HCT116 (cell line): ENCODE measurements around the gene BNIP1. TPM values are rescaled to one million over a fixed set of nuclear protein-coding genes. Genes with fewer than 3 reads are reported as not detected.

ENCODE experiments used
- ATAC-seq: fragments of 200-7000 bp; cut with Tn5 transposase; 2 replicates; pipeline ENCODE4 v1.9.1; 2020; ENCODE audit warnings: mild to moderate bottlenecking, moderate library complexity
- BruUV-seq: library from RNA; stranded (reverse); fragments of 400-500 nt; replicated peaks from 2 replicates; lab custom pipeline; 2021; lab: Mats Ljungman, UMichigan
- CTCF ChIA-PET: fragments of 300-600 bp; sonication (Branson Sonifier 250); formaldehyde crosslinking; loops from one replicate; lab custom pipeline; 2021; ENCODE audit warnings: antibody characterized with exemption; lab: Charles Lee
- POLR2A ChIA-PET: fragments of 300-600, 350-600 bp; sonication (Branson Sonifier 250); formaldehyde crosslinking; loops from one replicate; lab custom pipeline; 2021; ENCODE audit warnings: antibody characterized with exemption; lab: Charles Lee
- RAD21 ChIA-PET, 2 experiments: fragments of 300-600 bp; sonication (Branson Sonifier 250); formaldehyde crosslinking; loops; one replicate each; lab custom pipeline; 2023; ENCODE audit warnings: low total read pairs in 2 of 2; ENCODE audit not compliant: uncharacterized antibody in 2 of 2, unreplicated experiment in 2 of 2, low non-redundant PET in 1 of 2; lab: Charles Lee
- DNase-seq: peaks from one replicate; pipeline ENCODE4 v3.0.0-alpha.2; 2010; ENCODE audit warnings: low read depth, low spot score
- H2AFZ ChIP-seq: fragments of 200-600 bp; shearing (Covaris generic), sonication (generic); 2 replicates; pipeline ENCODE4 v1.6.1; 2017; ENCODE audit warnings: low read depth, mixed run types, mixed read lengths, antibody characterized with exemption, low read length; ENCODE audit not compliant: poor library complexity, severe bottlenecking
- H3K27ac ChIP-seq: 2 replicates; pipeline ENCODE4 v1.5.1; 2012; ENCODE audit warnings: low read depth, low read length
- H3K27me3 ChIP-seq: fragments of 200-600 bp; sonication (generic); 2 replicates; pipeline ENCODE4 v1.6.1; 2016; ENCODE audit warnings: mixed run types, low read length, mixed read lengths; ENCODE audit not compliant: insufficient read depth
- H3K36me3 ChIP-seq, 2 experiments: fragments of 200-500 bp in 1 of 2; fragments of 200-600 bp in 1 of 2; sonication (Bioruptor generic) in 1 of 2; sonication (generic) in 1 of 2; 2 replicates each; pipeline versions ENCODE4 v1.5.1 to v1.6.1; 2014 to 2016; ENCODE audit warnings: low read length in 2 of 2, inconsistent platforms in 1 of 2, mixed read lengths in 1 of 2, mixed run types in 1 of 2; ENCODE audit not compliant: insufficient read depth in 2 of 2, control insufficient read depth in 1 of 2
- H3K4me1 ChIP-seq, 2 experiments: fragments of 200-600 bp in 1 of 2; sonication (generic) in 1 of 2; 2 replicates each; pipeline versions ENCODE4 v1.5.1 to v1.6.1; 2012 to 2017; ENCODE audit warnings: low read length in 2 of 2, inconsistent platforms in 1 of 2, mild to moderate bottlenecking in 1 of 2, mixed read lengths in 1 of 2, mixed run types in 1 of 2, moderate library complexity in 1 of 2; ENCODE audit not compliant: insufficient read depth in 2 of 2, control insufficient read depth in 1 of 2
- H3K4me2 ChIP-seq: fragments of 200-600 bp; sonication (generic); 2 replicates; pipeline ENCODE4 v1.6.1; 2017; ENCODE audit warnings: mixed run types, low read length, mixed read lengths
- H3K4me3 ChIP-seq, 2 experiments: fragments of 200-600 bp in 1 of 2; sonication (generic) in 1 of 2; replicated peaks in 1 of 2; 2 replicates each; pipeline ENCODE4 v1.5.1; 2011 to 2016; ENCODE audit warnings: low read length in 2 of 2, control low read depth in 1 of 2, low read depth in 1 of 2, mild to moderate bottlenecking in 1 of 2, mixed read lengths in 1 of 2, mixed run types in 1 of 2
- H3K79me2 ChIP-seq: fragments of 200-600 bp; sonication (generic); 2 replicates; pipeline ENCODE4 v1.6.1; 2017; ENCODE audit warnings: mild to moderate bottlenecking, mixed run types, low read length, moderate library complexity, mixed read lengths; ENCODE audit not compliant: insufficient read depth
- H3K9ac ChIP-seq: fragments of 200-600 bp; sonication (generic); 2 replicates; pipeline ENCODE4 v1.6.1; 2016; ENCODE audit warnings: low read length, mixed read lengths
- H3K9me2 ChIP-seq: fragments of 200-600 bp; sonication (generic), shearing (Covaris generic); 2 replicates; pipeline ENCODE4 v1.6.1; 2017; ENCODE audit warnings: mixed run types, mild to moderate bottlenecking, moderate library complexity; ENCODE audit not compliant: insufficient read depth
- H3K9me3 ChIP-seq, 2 experiments: fragments of 200-500 bp in 1 of 2; fragments of 200-600 bp in 1 of 2; sonication (Bioruptor generic) in 1 of 2; sonication (generic) in 1 of 2; 2 replicates each; pipeline ENCODE4 v1.6.1; 2014 to 2017; ENCODE audit warnings: low read length in 2 of 2, mixed read lengths in 2 of 2, inconsistent platforms in 1 of 2, low read depth in 1 of 2, mild to moderate bottlenecking in 1 of 2, mixed run types in 1 of 2, moderate library complexity in 1 of 2; ENCODE audit not compliant: control insufficient read depth in 1 of 2, insufficient read depth in 1 of 2
- H4K20me1 ChIP-seq: fragments of 200-600 bp; sonication (generic), shearing (Covaris generic); 2 replicates; pipeline ENCODE4 v1.6.1; 2017; ENCODE audit warnings: mixed run types, mild to moderate bottlenecking, moderate library complexity; ENCODE audit not compliant: insufficient read depth
- CBX3 ChIP-seq: IDR thresholded peaks from 2 replicates; pipeline ENCODE4 v1.6.1; 2012; ENCODE audit warnings: low read depth
- CEBPB ChIP-seq: IDR thresholded peaks from 2 replicates; pipeline ENCODE4 v1.6.1; 2012; ENCODE audit warnings: low read depth
- EZH2phosphoT487 ChIP-seq: fragments of 200-600 bp; IDR thresholded peaks from 2 replicates; pipeline ENCODE4 v1.6.1; 2018; ENCODE audit warnings: antibody characterized with exemption, borderline replicate concordance
- JUND ChIP-seq: IDR thresholded peaks from 2 replicates; pipeline ENCODE4 v1.6.1; 2012
- POLR2AphosphoS5 ChIP-seq: IDR thresholded peaks from 2 replicates; pipeline ENCODE4 v1.6.1; 2011; ENCODE audit warnings: mild to moderate bottlenecking, low read depth, low read length, moderate library complexity
- RAD21 ChIP-seq: IDR thresholded peaks from 2 replicates; pipeline ENCODE4 v1.6.1; 2012; ENCODE audit warnings: low read depth, mild to moderate bottlenecking
- SIN3A ChIP-seq: IDR thresholded peaks from 2 replicates; pipeline ENCODE4 v1.6.1; 2012; ENCODE audit warnings: low read depth
- SP1 ChIP-seq: IDR thresholded peaks from 2 replicates; pipeline ENCODE4 v1.6.1; 2012; ENCODE audit warnings: low read depth
- TCF7L2 ChIP-seq: IDR thresholded peaks from 2 replicates; pipeline ENCODE4 v1.7.0; 2011; ENCODE audit warnings: borderline replicate concordance, inconsistent platforms; ENCODE audit not compliant: insufficient read depth, insufficient read length; ENCODE audit errors: extremely low read depth
- ZNF274 ChIP-seq: fragments of 200-500 bp; sonication (Bioruptor generic); IDR thresholded peaks from 2 replicates; pipeline ENCODE4 v1.6.1; 2014; ENCODE audit warnings: mild to moderate bottlenecking, low read depth, low read length, inconsistent platforms
- intact Hi-C: fragments of 100-400 bp; cut with micrococcal nuclease; formaldehyde crosslinking; loops from 2 replicates; pipeline ENCODE4 v1.10.0; 2022
- total RNA-seq: library from RNA; stranded (reverse); gene quantifications from one replicate; pipeline ENCODE4 v1.2.1, GENCODE V29; 2021; ENCODE audit not compliant: unreplicated experiment
- TF ChIP-seq, protein P1 (sequence below): IDR thresholded peaks from 2 replicates; pipeline ENCODE4 v1.6.1; 2012

The BNIP1 gene
- total RNA-seq, 1 experiment from 2014 or later = 18.6 TPM

DNA sequence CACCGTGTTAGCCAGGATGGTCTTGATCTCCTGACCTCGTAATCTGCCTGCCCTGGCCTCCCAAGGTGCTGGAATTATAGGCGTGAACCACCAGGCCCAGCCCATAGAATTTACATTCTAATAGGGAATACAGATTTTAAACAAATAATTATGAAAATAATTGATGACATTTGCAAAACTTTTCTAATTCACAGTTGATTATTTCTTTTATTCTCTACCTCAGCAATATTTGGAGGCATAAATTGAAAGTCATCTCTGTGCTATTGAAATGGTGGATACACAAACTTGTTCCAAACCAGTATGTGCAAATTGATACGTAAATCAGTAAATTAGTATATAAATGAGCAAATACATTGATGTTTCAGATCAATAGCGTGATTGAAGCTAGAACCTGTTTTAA lies 8.2 kb downstream of the BNIP1 start (continued):
- TF ChIP-seq JUND (no peak), SP1 (no peak), EZH2phosphoT487 (no peak), RAD21 (no peak)
- TF ChIP-seq, all 23 proteins: peak for 0

DNA sequence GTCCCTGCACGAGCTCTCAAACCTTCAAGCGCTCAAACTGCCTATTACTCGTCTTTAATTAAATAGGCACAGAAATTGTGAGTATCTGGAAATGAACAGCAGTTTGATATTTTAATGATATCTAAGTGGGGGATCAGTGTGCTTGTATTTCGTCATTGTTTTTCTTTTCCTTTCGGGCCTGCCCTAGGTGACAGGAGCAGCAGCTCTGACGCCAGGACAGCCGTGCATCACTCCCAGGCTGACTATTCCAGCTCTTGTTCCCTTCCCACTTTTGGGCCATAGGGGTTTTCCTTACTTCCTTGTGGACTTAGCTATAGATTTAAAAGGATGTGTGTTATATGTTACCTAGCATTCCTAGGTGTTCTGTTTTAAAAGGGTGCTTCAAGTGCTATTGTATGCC lies 9.5 kb downstream of the BNIP1 start:
- H3K9ac ChIP-seq = no peak overlapping the region
- intact Hi-C loops = no loop called here
- ChIA-PET CTCF (interaction anchor here (1.3 kb wide), 1 partner anchor 9 kb away, joined by 3 read pairs; no protein-coding TSS in a partner anchor), POLR2A (interaction anchor here (1.5 kb wide), 1 partner anchor 9 kb away, joined by 3 read pairs; no protein-coding TSS in a partner anchor), RAD21 (no interaction called here)
- H2AFZ ChIP-seq = no peak overlapping the region
- no peak overlapping the region for H3K27ac ChIP-seq
- H3K36me3 ChIP-seq = peaks cover 5 to 12% of the 10 kb centered on the region in 2 experiments; a peak in 1 of 4 replicates
- H3K9me3 ChIP-seq = no peaks in the 10 kb centered on the region
- DNase-seq (no peak), ATAC-seq (no peak)
- no TSS peak for BruUV-seq
- H3K4me3 ChIP-seq = no peak overlapping the region
- no peaks in the 10 kb centered on the region for H3K9me2 ChIP-seq
- TF ChIP-seq POLR2AphosphoS5 (no peak), ZNF274 (no peak), TCF7L2 (no peak), CEBPB (no peak), CBX3 (no peak), SIN3A (no peak)
- TF ChIP-seq, protein P1, sequence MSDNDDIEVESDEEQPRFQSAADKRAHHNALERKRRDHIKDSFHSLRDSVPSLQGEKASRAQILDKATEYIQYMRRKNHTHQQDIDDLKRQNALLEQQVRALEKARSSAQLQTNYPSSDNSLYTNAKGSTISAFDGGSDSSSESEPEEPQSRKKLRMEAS = no peak
- H3K27me3 ChIP-seq = no peaks in the 10 kb centered on the region
- H3K79me2 ChIP-seq = no peaks in the 10 kb centered on the region
- H4K20me1 ChIP-seq = no peaks in the 10 kb centered on the region
- no peak overlapping the region for H3K4me2 ChIP-seq
- H3K4me1 ChIP-seq = peaks cover 0 to 2% of the 10 kb centered on the region in 2 experiments; a peak in 1 of 4 replicates
